BJ (cell line): ENCODE measurements around the gene CDK14. TPM values are rescaled to one million over a fixed set of nuclear protein-coding genes. Genes with fewer than 3 reads are reported as not detected.
A peak's percentile ranks its signal among the peaks of the same experiment; 100 is the strongest.
"Not testable (repeated sequence)": the region's sequence is repeated elsewhere in the genome, so short reads cannot be mapped to it uniquely, and the experiment has no call there.

Source experiments
- CTCF ChIA-PET: fragments of 350-600 bp; formaldehyde crosslinking; extraction: SDS; loops from one replicate; lab custom pipeline; 2021; ENCODE audit warnings: antibody characterized with exemption, inconsistent platforms; lab: Yijun Ruan, JAX
- POLR2A ChIA-PET: fragments of 300-600 bp; sonication (Branson Sonifier 250); formaldehyde crosslinking; extraction: SDS; loops from one replicate; lab custom pipeline; 2021; ENCODE audit warnings: antibody characterized with exemption; lab: Charles Lee
- DNase-seq: peaks from one replicate; pipeline ENCODE4 v3.0.0-alpha.2; 2011; ENCODE audit warnings: low read depth
- H3K27me3 ChIP-seq: 2 replicates; pipeline ENCODE4 v1.6.0; 2011; ENCODE audit warnings: low read length; ENCODE audit not compliant: control insufficient read depth, insufficient read depth
- H3K36me3 ChIP-seq: 2 replicates; pipeline ENCODE4 v1.5.1; 2011; ENCODE audit warnings: low read length; ENCODE audit not compliant: control insufficient read depth, insufficient read depth
- H3K4me3 ChIP-seq: 2 replicates; pipeline ENCODE4 v1.5.1; 2011; ENCODE audit warnings: low read depth, mild to moderate bottlenecking, control low read depth, low read length
- polyA plus RNA-seq: library from polyadenylated mRNA; depleted of rRNA; stranded (reverse); fragments of >200 nt; gene quantifications from 2 replicates; pipeline ENCODE4 v1.2.3, GENCODE V29; 2011
- TF ChIP-seq, protein P1 (sequence below): IDR thresholded peaks from 2 replicates; pipeline ENCODE4 v1.5.1; 2011; ENCODE audit warnings: low read depth, mild to moderate bottlenecking, control low read depth, inconsistent platforms, low read length, moderate library complexity; ENCODE audit not compliant: insufficient read depth

Gene CDK14
- polyA plus RNA-seq, 1 experiment, result 6.7 TPM

DNA sequence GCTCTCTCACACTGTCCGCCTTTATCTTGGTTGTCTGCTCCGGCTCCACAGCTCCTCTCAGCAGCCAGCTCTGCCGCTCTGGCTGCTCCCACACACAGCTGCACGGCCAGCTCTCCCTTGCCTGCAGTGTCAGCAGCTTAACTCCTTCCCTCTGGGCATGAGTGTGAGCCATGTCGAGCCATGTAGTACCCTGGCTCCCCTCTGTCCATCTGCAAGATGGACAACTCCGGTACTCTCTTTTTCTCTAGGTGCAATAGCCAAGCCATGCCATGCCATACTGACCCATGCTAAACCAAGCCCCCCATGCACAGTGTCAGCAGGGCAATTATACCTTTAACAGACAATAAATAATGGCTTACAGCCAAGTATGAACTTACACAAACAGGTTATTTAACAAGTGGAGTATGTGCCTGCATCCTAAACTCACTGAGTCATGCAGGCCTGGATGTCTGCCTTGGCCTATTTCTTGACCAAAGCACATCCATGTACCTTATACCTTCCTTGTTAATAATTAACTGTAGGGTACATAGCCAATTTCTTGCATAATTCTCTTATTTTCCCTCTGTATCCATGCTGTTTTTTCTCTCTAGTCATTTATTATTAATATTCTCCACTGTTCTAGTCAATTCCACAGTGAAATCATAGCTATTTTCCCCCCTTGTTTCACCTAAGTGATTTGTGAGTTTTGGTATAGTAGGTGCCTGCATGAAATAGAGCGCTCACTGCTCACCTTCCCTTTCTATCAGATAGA lies 170.9 kb downstream of the CDK14 start:
- ChIA-PET CTCF (interaction anchor here (2.4 kb wide), 1 partner anchor 11 kb away, joined by 7 read pairs; no protein-coding TSS in a partner anchor), POLR2A (interaction anchor here (0.5 kb wide), 1 partner anchor 64 kb away, joined by 6 read pairs; no protein-coding TSS in a partner anchor)
- no peak overlapping the region for H3K4me3 ChIP-seq
- no peaks in the 10 kb centered on the region for H3K36me3 ChIP-seq
- TF ChIP-seq, protein P1, sequence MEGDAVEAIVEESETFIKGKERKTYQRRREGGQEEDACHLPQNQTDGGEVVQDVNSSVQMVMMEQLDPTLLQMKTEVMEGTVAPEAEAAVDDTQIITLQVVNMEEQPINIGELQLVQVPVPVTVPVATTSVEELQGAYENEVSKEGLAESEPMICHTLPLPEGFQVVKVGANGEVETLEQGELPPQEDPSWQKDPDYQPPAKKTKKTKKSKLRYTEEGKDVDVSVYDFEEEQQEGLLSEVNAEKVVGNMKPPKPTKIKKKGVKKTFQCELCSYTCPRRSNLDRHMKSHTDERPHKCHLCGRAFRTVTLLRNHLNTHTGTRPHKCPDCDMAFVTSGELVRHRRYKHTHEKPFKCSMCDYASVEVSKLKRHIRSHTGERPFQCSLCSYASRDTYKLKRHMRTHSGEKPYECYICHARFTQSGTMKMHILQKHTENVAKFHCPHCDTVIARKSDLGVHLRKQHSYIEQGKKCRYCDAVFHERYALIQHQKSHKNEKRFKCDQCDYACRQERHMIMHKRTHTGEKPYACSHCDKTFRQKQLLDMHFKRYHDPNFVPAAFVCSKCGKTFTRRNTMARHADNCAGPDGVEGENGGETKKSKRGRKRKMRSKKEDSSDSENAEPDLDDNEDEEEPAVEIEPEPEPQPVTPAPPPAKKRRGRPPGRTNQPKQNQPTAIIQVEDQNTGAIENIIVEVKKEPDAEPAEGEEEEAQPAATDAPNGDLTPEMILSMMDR, result no peak
- H3K27me3 ChIP-seq, result no peaks in the 10 kb centered on the region
- no peak for DNase-seq

DNA sequence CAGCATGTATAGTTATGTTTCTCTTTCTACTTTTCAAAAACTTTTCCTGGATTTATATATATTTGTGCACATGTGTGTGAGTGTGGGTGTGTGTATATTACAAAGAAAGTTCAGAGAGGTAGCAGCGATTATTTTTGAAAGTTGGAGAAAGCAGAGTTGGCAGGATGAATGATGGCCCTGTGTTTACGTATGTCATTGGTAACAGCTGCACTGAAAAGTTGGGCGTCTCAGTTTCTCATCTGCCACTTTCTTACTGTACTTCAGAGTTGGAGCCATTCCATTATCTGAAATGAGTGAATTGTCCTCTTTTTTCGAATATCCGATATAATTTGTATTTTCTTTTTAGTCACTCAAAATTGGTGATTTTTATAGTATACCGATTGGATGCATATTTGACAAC lies 172.2 kb downstream of the CDK14 start:
- H3K36me3 ChIP-seq, result no peaks in the 10 kb centered on the region
- no peaks in the 10 kb centered on the region for H3K27me3 ChIP-seq
- TF ChIP-seq, protein P1, result no peak
- H3K4me3 ChIP-seq, result no peak overlapping the region
- ChIA-PET POLR2A (no interaction called here), CTCF (no interaction called here)
- DNase-seq, result no peak

DNA sequence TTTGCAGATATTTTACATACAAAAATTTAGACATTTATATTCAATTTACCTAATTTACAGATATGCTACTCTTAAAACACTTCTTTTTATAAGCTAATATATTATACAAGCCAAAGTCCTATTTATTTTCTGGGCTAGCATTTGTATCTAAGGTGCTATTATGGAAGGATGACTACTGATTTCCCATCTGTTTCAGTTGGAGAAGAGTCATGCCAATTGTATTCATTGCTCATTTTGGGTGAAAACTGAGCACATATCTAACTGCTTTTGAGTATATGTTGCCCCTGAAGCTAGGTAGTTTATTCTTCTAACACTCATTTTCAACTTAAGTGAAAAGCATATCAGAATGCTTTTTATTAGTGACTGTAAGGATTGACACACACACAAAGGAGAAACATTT lies 172.9 kb downstream of the CDK14 start:
- ChIA-PET POLR2A (no interaction called here), CTCF (interaction anchor here (1.4 kb wide), 1 partner anchor 9 kb away, joined by 6 read pairs; no protein-coding TSS in a partner anchor)
- no peaks in the 10 kb centered on the region for H3K27me3 ChIP-seq
- TF ChIP-seq, protein P1, result no peak
- no peaks in the 10 kb centered on the region for H3K36me3 ChIP-seq
- no peak for DNase-seq
- no peak overlapping the region for H3K4me3 ChIP-seq

DNA sequence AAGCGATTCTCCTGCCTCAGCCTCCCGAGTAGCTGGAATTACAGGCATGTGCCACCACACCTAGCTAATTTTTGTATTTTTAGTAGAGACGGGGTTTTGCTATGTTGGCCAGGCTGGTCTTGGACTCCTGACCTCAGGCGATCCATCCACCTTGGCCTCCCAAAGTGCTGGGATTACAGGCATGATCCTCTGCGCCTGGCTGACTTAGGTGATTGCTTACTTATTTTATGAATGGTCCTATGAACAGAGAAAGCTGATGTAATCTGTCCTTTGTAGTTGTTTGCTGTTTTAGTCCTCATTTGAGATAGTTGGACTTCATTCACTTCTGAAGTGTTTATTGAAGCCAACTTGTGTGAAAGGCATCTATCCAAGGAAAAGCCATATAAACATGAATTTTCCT lies 173.4 kb downstream of the CDK14 start:
- POLR2A ChIA-PET, H3K36me3 ChIP-seq, H3K4me3 ChIP-seq, H3K27me3 ChIP-seq, DNase-seq: not testable (repeated sequence)
- CTCF ChIA-PET, result interaction anchor here (1.4 kb wide), 1 partner anchor 9 kb away, joined by 6 read pairs; no protein-coding TSS in a partner anchor

DNA sequence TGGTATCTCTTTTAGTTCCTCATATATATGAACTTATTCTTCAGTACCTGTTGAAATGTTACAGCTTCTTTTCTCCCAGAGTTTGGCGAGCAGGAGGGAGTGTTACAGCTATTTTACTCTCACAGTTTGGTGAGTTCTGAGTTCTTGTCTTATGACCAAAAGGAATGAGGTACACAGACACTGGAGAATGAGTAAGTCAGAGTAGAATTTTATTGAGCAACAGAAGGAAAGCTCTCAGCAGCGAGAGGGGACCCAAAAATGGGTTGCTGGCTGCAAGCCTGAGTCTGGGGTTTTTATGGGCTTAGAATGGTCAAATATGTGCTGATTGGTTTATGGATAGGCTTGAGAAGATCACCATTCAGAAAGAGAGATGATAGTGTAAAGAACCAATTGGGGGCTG lies 175.2 kb downstream of the CDK14 start:
- peak; percentile 29 for DNase-seq
- ChIA-PET CTCF (no interaction called here), POLR2A (no interaction called here)
- Histone ChIP-seq H3K4me3 (no peak overlapping the region), H3K36me3 (no peaks in the 10 kb centered on the region), H3K27me3 (no peaks in the 10 kb centered on the region)
- TF ChIP-seq, protein P1, result no peak
